ENCODE data around the gene TTLL8.

Gene TTLL8

GRCh38 chr22:50000587-50001387 is 57.3 kb downstream of the TTLL8 start:
- Histone ChIP-seq H3K4me1 (ENCODE audit: control insufficient read depth, insufficient read depth, low read length) (no peaks in the 10 kb centered on the region), H3K9ac (ENCODE audit: low read depth, low read length) (no peak overlapping the region), H3K36me3 (ENCODE audit: insufficient read depth, low read length) (no peaks in the 10 kb centered on the region), H3K4me3 (ENCODE audit: low read length) (no peak overlapping the region), H3K4me2 (ENCODE audit: low read length) (no peak overlapping the region), H3K27me3 (ENCODE audit: control insufficient read depth, insufficient read depth, low read length) (peaks cover 16% of the 10 kb centered on the region), H3K9me3 (replicated peaks; ENCODE audit: low read length) (no peaks in the 10 kb centered on the region)

- Histone ChIP-seq H3K9me3 (replicated peaks; ENCODE audit: low read length) (no peaks in the 10 kb centered on the region), H3K4me2 (ENCODE audit: low read length) (no peak overlapping the region), H3K36me3 (ENCODE audit: insufficient read depth, low read length) (no peaks in the 10 kb centered on the region), H3K4me1 (ENCODE audit: control insufficient read depth, insufficient read depth, low read length) (no peaks in the 10 kb centered on the region), H3K9ac (ENCODE audit: low read depth, low read length) (no peak overlapping the region), H3K27me3 (ENCODE audit: control insufficient read depth, insufficient read depth, low read length) (peaks cover 14% of the 10 kb centered on the region), H3K4me3 (ENCODE audit: low read length) (no peak overlapping the region)
These were observed 58.0 kb downstream of the TTLL8 start for GRCh38 chr22:49999946-50000586.

GRCh38 chr22:49999063-49999945 is 58.8 kb downstream of the TTLL8 start:
- Histone ChIP-seq H3K9ac (ENCODE audit: low read depth, low read length) (no peak overlapping the region), H3K4me3 (ENCODE audit: low read length) (no peak overlapping the region), H3K4me2 (ENCODE audit: low read length) (no peak overlapping the region), H3K36me3 (ENCODE audit: insufficient read depth, low read length) (no peaks in the 10 kb centered on the region), H3K27me3 (ENCODE audit: control insufficient read depth, insufficient read depth, low read length) (peaks cover 10% of the 10 kb centered on the region), H3K4me1 (ENCODE audit: control insufficient read depth, insufficient read depth, low read length) (no peaks in the 10 kb centered on the region), H3K9me3 (replicated peaks; ENCODE audit: low read length) (no peaks in the 10 kb centered on the region)

- Histone ChIP-seq H3K4me3 (ENCODE audit: low read length) (no peak overlapping the region), H3K4me1 (ENCODE audit: control insufficient read depth, insufficient read depth, low read length) (no peaks in the 10 kb centered on the region), H3K9me3 (replicated peaks; ENCODE audit: low read length) (no peaks in the 10 kb centered on the region), H3K27me3 (ENCODE audit: control insufficient read depth, insufficient read depth, low read length) (peaks cover 10% of the 10 kb centered on the region), H3K36me3 (ENCODE audit: insufficient read depth, low read length) (no peaks in the 10 kb centered on the region), H3K9ac (ENCODE audit: low read depth, low read length) (no peak overlapping the region), H3K4me2 (ENCODE audit: low read length) (no peak overlapping the region)
These were observed 59.4 kb downstream of the TTLL8 start for GRCh38 chr22:49998718-49999062.

GRCh38 chr22:49997932-49998717 is 60.0 kb downstream of the TTLL8 start:
- Histone ChIP-seq H3K9ac (ENCODE audit: low read depth, low read length) (no peak overlapping the region), H3K4me1 (ENCODE audit: control insufficient read depth, insufficient read depth, low read length) (no peaks in the 10 kb centered on the region), H3K36me3 (ENCODE audit: insufficient read depth, low read length) (no peaks in the 10 kb centered on the region), H3K4me2 (ENCODE audit: low read length) (no peak overlapping the region), H3K27me3 (ENCODE audit: control insufficient read depth, insufficient read depth, low read length) (peaks cover 10% of the 10 kb centered on the region), H3K4me3 (ENCODE audit: low read length) (no peak overlapping the region), H3K9me3 (replicated peaks; ENCODE audit: low read length) (no peaks in the 10 kb centered on the region)

- Histone ChIP-seq H3K4me2 (ENCODE audit: low read length) (no peak overlapping the region), H3K27me3 (ENCODE audit: control insufficient read depth, insufficient read depth, low read length) (peaks cover 8% of the 10 kb centered on the region), H3K36me3 (ENCODE audit: insufficient read depth, low read length) (no peaks in the 10 kb centered on the region), H3K9ac (ENCODE audit: low read depth, low read length) (no peak overlapping the region), H3K4me3 (ENCODE audit: low read length) (no peak overlapping the region), H3K4me1 (ENCODE audit: control insufficient read depth, insufficient read depth, low read length) (no peaks in the 10 kb centered on the region), H3K9me3 (replicated peaks; ENCODE audit: low read length) (no peaks in the 10 kb centered on the region)
These were observed 60.9 kb downstream of the TTLL8 start for GRCh38 chr22:49997251-49997599.

- Histone ChIP-seq H3K4me2 (ENCODE audit: low read length) (no peak overlapping the region), H3K9me3 (replicated peaks; ENCODE audit: low read length) (no peaks in the 10 kb centered on the region), H3K4me3 (ENCODE audit: low read length) (no peak overlapping the region), H3K9ac (ENCODE audit: low read depth, low read length) (no peak overlapping the region), H3K36me3 (ENCODE audit: insufficient read depth, low read length) (no peaks in the 10 kb centered on the region), H3K27me3 (ENCODE audit: control insufficient read depth, insufficient read depth, low read length) (peaks cover 8% of the 10 kb centered on the region), H3K4me1 (ENCODE audit: control insufficient read depth, insufficient read depth, low read length) (no peaks in the 10 kb centered on the region)
These were observed 61.4 kb downstream of the TTLL8 start for GRCh38 chr22:49996518-49997250.

GRCh38 chr22:49996119-49996517 is 62.0 kb downstream of the TTLL8 start:
- no peak overlapping the region for H3K4me3 ChIP-seq (ENCODE audit: low read length)
- no peaks in the 10 kb centered on the region for H3K9me3 ChIP-seq (replicated peaks; ENCODE audit: low read length)
- H3K9ac ChIP-seq (ENCODE audit: low read depth, low read length), result no peak overlapping the region
- H3K4me1 ChIP-seq (ENCODE audit: control insufficient read depth, insufficient read depth, low read length), result no peaks in the 10 kb centered on the region
- H3K4me2 ChIP-seq (ENCODE audit: low read length), result no peak overlapping the region
- H3K27me3 ChIP-seq (ENCODE audit: control insufficient read depth, insufficient read depth, low read length), result peaks cover 8% of the 10 kb centered on the region
- no peaks in the 10 kb centered on the region for H3K36me3 ChIP-seq (ENCODE audit: insufficient read depth, low read length)

- Histone ChIP-seq H3K36me3 (ENCODE audit: insufficient read depth, low read length) (no peaks in the 10 kb centered on the region), H3K4me3 (ENCODE audit: low read length) (no peak overlapping the region), H3K9ac (ENCODE audit: low read depth, low read length) (no peak overlapping the region), H3K27me3 (ENCODE audit: control insufficient read depth, insufficient read depth, low read length) (peaks cover 7% of the 10 kb centered on the region), H3K4me1 (ENCODE audit: control insufficient read depth, insufficient read depth, low read length) (no peaks in the 10 kb centered on the region), H3K9me3 (replicated peaks; ENCODE audit: low read length) (no peaks in the 10 kb centered on the region), H3K4me2 (ENCODE audit: low read length) (no peak overlapping the region)
These were observed 62.6 kb downstream of the TTLL8 start for GRCh38 chr22:49995361-49996118.

- H3K9me3 ChIP-seq (replicated peaks; ENCODE audit: low read length), result no peaks in the 10 kb centered on the region
- no peaks in the 10 kb centered on the region for H3K36me3 ChIP-seq (ENCODE audit: insufficient read depth, low read length)
- no peak overlapping the region for H3K4me3 ChIP-seq (ENCODE audit: low read length)
- no peak overlapping the region for H3K9ac ChIP-seq (ENCODE audit: low read depth, low read length)
- H3K4me1 ChIP-seq (ENCODE audit: control insufficient read depth, insufficient read depth, low read length), result no peaks in the 10 kb centered on the region
- no peak overlapping the region for H3K4me2 ChIP-seq (ENCODE audit: low read length)
- H3K27me3 ChIP-seq (ENCODE audit: control insufficient read depth, insufficient read depth, low read length), result peaks cover 1% of the 10 kb centered on the region
These were observed 63.1 kb downstream of the TTLL8 start for GRCh38 chr22:49995041-49995360.

Data from skeletal muscle satellite cell (primary cell).